Esophagus mucosa (tissue), 1 donor: ENCODE data around the gene ALK. TPM values are rescaled to one million over a fixed set of nuclear protein-coding genes. Genes with fewer than 3 reads are reported as not detected.

Source experiments
- ATAC-seq: fragments of 200-7000 bp; cut with Tn5 transposase; one replicate; pipeline ENCODE4 v1.9.1; 2020
- total RNA-seq: library from RNA; stranded (reverse); gene quantifications from one replicate; pipeline ENCODE4 v1.2.4, GENCODE V29; 2023
- donor health status: DM: yes; HTN: yes; CAD: no.

The ALK gene
- total RNA-seq, 1 donor from 2014 or later = 0.04 TPM

- peak; percentile 80 for ATAC-seq
These were observed 612.0 kb downstream of the ALK start for GRCh38 chr2:29309090-29310029.

- no peak for ATAC-seq
These were observed 613.0 kb downstream of the ALK start for GRCh38 chr2:29308366-29308765.

- ATAC-seq = no peak
These were observed 613.9 kb downstream of the ALK start for GRCh38 chr2:29307519-29307918.

- no peak for ATAC-seq
These were observed 615.6 kb downstream of the ALK start for GRCh38 chr2:29305762-29306161.

GRCh38 chr2:29304399-29305060, 616.9 kb downstream of the ALK start:
- ATAC-seq = no peak

GRCh38 chr2:29296585-29296984, 624.8 kb downstream of the ALK start:
- no peak for ATAC-seq

GRCh38 chr2:29295845-29296244, 625.5 kb downstream of the ALK start:
- peak; percentile 43 for ATAC-seq

- ATAC-seq = peak; percentile 60
These were observed 627.5 kb downstream of the ALK start for GRCh38 chr2:29293830-29294438.

GRCh38 chr2:29290293-29291047, 630.9 kb downstream of the ALK start:
- ATAC-seq = no peak

- no peak for ATAC-seq
These were observed 636.7 kb downstream of the ALK start for GRCh38 chr2:29284671-29285070.

- no peak for ATAC-seq
These were observed 639.5 kb downstream of the ALK start for GRCh38 chr2:29281916-29282247.

GRCh38 chr2:29281086-29281915, 640.1 kb downstream of the ALK start:
- ATAC-seq = no peak

- no peak for ATAC-seq
These were observed 642.4 kb downstream of the ALK start for GRCh38 chr2:29278966-29279365.

- ATAC-seq = no peak
These were observed 645.2 kb downstream of the ALK start for GRCh38 chr2:29276151-29276550.

GRCh38 chr2:29275186-29275585, 646.2 kb downstream of the ALK start:
- no peak for ATAC-seq

- no peak for ATAC-seq
These were observed 647.4 kb downstream of the ALK start for GRCh38 chr2:29273685-29274611.

GRCh38 chr2:29273004-29273684, 648.2 kb downstream of the ALK start:
- ATAC-seq = peak; percentile 62

- ATAC-seq = no peak
These were observed 649.1 kb downstream of the ALK start for GRCh38 chr2:29272311-29272710.

- ATAC-seq = no peak
These were observed 650.7 kb downstream of the ALK start for GRCh38 chr2:29270701-29271121.

- ATAC-seq = no peak
These were observed 651.6 kb downstream of the ALK start for GRCh38 chr2:29269765-29270109.
